ENCODE data around the gene FIBP. TPM values are rescaled to one million over a fixed set of nuclear protein-coding genes. Genes with fewer than 3 reads are reported as not detected.

Gene FIBP
- total and polyA plus RNA-seq, 3 donors from 2014 or later, result 131 to 149 (median 144) TPM

GRCh38 chr11:65931773-65932557 is 43.7 kb upstream of the FIBP start:
- Histone ChIP-seq H3K4me1 (peaks cover 14% of the 10 kb centered on the region), H3K27ac (no peak overlapping the region), H3K27me3 (no peaks in the 10 kb centered on the region), H3K4me3 (no peak overlapping the region), H3K36me3 (ENCODE audit: low read depth, missing control alignments) (no peaks in the 10 kb centered on the region), H3K9me3 (no peaks in the 10 kb centered on the region)
- WGBS, 2 donors, result 59% methylated on average over 13 of the region's 13 CpGs
- intact Hi-C loops (cut with DNase I; ENCODE audit: low total_unique reads), result no loop called here
- no peak for DNase-seq
- no peak for TF ChIP-seq CTCF (IDR thresholded peaks at IDR 0.05)
- no peak for TF ChIP-seq POLR2A (IDR thresholded peaks at IDR 0.05)

GRCh38 chr11:65928667-65929066 is 40.4 kb upstream of the FIBP start:
- Histone ChIP-seq H3K27ac (no peak overlapping the region), H3K4me3 (no peak overlapping the region), H3K4me1 (peaks cover 14% of the 10 kb centered on the region), H3K9me3 (no peaks in the 10 kb centered on the region), H3K27me3 (no peaks in the 10 kb centered on the region), H3K36me3 (ENCODE audit: low read depth, missing control alignments) (no peaks in the 10 kb centered on the region)
- DNase-seq, result no peak
- TF ChIP-seq CTCF (IDR thresholded peaks at IDR 0.05) (no peak), POLR2A (IDR thresholded peaks at IDR 0.05) (no peak)
- intact Hi-C loops (cut with DNase I; ENCODE audit: low total_unique reads), result no loop called here
- WGBS, 2 donors, result 63 to 69% methylated on average over 6 of the region's 6 CpGs

GRCh38 chr11:65927904-65928397 is 39.7 kb upstream of the FIBP start:
- Histone ChIP-seq H3K4me3 (no peak overlapping the region), H3K4me1 (peaks cover 14% of the 10 kb centered on the region), H3K9me3 (no peaks in the 10 kb centered on the region), H3K36me3 (ENCODE audit: low read depth, missing control alignments) (no peaks in the 10 kb centered on the region), H3K27ac (no peak overlapping the region), H3K27me3 (no peaks in the 10 kb centered on the region)
- no peak for DNase-seq
- WGBS, 2 donors, result 68 to 70% methylated on average over 6 to 9 of the region's 9 CpGs
- no peak for TF ChIP-seq POLR2A (IDR thresholded peaks at IDR 0.05)
- TF ChIP-seq CTCF (IDR thresholded peaks at IDR 0.05), result no peak
- intact Hi-C loops (cut with DNase I; ENCODE audit: low total_unique reads), result no loop called here

- TF ChIP-seq CTCF (IDR thresholded peaks at IDR 0.05), result no peak
- no peak for TF ChIP-seq POLR2A (IDR thresholded peaks at IDR 0.05)
- H3K27ac ChIP-seq, result no peak overlapping the region
Measured at GRCh38 chr11:65925397-65925796, 37.1 kb upstream of the FIBP start.

GRCh38 chr11:65922565-65922964 is 34.3 kb upstream of the FIBP start:
- Histone ChIP-seq H3K36me3 (ENCODE audit: low read depth, missing control alignments) (no peaks in the 10 kb centered on the region), H3K9me3 (no peaks in the 10 kb centered on the region), H3K27me3 (no peaks in the 10 kb centered on the region), H3K4me3 (no peak overlapping the region), H3K27ac (no peak overlapping the region), H3K4me1 (peaks cover 18% of the 10 kb centered on the region)
- intact Hi-C loops (cut with DNase I; ENCODE audit: low total_unique reads), result no loop called here
- no peak for DNase-seq
- WGBS, 2 donors, result 77 to 88% methylated on average over 3 of the region's 3 CpGs
- no peak for TF ChIP-seq POLR2A (IDR thresholded peaks at IDR 0.05)
- no peak for TF ChIP-seq CTCF (IDR thresholded peaks at IDR 0.05)

More at GRCh38 chr11:65925397-65925796, 37.1 kb upstream of the FIBP start:
- H3K36me3 ChIP-seq (ENCODE audit: low read depth, missing control alignments), result no peaks in the 10 kb centered on the region
- no peak for DNase-seq
- WGBS, 2 donors, result 50 to 51% methylated on average over 2 of the region's 2 CpGs
- H3K4me3 ChIP-seq, result no peak overlapping the region
- H3K27me3 ChIP-seq, result no peaks in the 10 kb centered on the region
- intact Hi-C loops (cut with DNase I; ENCODE audit: low total_unique reads), result no loop called here
- peaks cover 9% of the 10 kb centered on the region for H3K4me1 ChIP-seq
- no peaks in the 10 kb centered on the region for H3K9me3 ChIP-seq
